Breast epithelium (tissue), 3 donors: ENCODE data around the gene MICAL3.

Experiments used
- POLR2A ChIP-seq: fragments of 450-650 bp; IDR thresholded peaks from one replicate; pipeline ENCODE4 v1.6.1; 2016; ENCODE audit warnings: antibody characterized with exemption, mild to moderate bottlenecking, moderate library complexity
- TF ChIP-seq, protein P1 (sequence below), 3 donors: fragments of 450-650 bp; IDR thresholded peaks; one replicate each; pipeline ENCODE4 v1.5.1; 2016 to 2017; ENCODE audit warnings: antibody characterized with exemption in 3 of 3, mild to moderate bottlenecking in 3 of 3, moderate library complexity in 3 of 3

DNA sequence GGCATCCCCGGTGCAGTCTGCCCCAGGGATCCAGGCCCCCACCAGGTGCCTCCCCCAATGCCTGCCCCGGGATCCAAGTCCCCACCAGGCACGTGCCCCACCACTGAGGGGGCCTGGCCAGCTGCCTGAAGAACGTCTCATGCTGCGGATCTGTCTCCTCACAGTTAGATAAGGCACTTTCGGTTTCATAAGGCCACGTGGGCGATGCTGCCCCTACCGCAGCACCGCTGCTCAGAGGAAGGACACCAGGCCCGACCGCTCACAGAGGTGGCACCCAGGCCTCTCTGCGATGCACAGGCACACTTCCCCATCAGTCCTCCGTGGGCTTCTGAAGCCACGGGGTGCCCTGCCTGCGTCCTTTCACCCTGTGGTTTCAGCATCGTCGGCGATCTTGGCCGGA is 182.0 kb downstream of the MICAL3 start:
- TF ChIP-seq, protein P1, sequence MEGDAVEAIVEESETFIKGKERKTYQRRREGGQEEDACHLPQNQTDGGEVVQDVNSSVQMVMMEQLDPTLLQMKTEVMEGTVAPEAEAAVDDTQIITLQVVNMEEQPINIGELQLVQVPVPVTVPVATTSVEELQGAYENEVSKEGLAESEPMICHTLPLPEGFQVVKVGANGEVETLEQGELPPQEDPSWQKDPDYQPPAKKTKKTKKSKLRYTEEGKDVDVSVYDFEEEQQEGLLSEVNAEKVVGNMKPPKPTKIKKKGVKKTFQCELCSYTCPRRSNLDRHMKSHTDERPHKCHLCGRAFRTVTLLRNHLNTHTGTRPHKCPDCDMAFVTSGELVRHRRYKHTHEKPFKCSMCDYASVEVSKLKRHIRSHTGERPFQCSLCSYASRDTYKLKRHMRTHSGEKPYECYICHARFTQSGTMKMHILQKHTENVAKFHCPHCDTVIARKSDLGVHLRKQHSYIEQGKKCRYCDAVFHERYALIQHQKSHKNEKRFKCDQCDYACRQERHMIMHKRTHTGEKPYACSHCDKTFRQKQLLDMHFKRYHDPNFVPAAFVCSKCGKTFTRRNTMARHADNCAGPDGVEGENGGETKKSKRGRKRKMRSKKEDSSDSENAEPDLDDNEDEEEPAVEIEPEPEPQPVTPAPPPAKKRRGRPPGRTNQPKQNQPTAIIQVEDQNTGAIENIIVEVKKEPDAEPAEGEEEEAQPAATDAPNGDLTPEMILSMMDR (IDR thresholded peaks at IDR 0.05): no peak
- no peak for TF ChIP-seq POLR2A
